Activated CD4-positive, alpha-beta T cell treated with anti-CD3 and anti-CD28 coated beads, Interleukin-2, amount 50 U/mL, for 48 hours (primary cell): ENCODE data around the gene CDCA7L.
"Not testable (repeated sequence)": the region's sequence is repeated elsewhere in the genome, so short reads cannot be mapped to it uniquely, and the experiment has no call there.

Experiments
- DNase-seq, 2 experiments: peaks; one replicate each; pipeline ENCODE4 v3.0.0-alpha.2; 2020

The CDCA7L gene

GRCh38 chr7:21943436-21943835, 2.3 kb downstream of the CDCA7L start:
- no peak for DNase-seq

GRCh38 chr7:21942955-21943354, 2.7 kb downstream of the CDCA7L start:
- DNase-seq: no peak

GRCh38 chr7:21941611-21942141, 4.0 kb downstream of the CDCA7L start:
- no peak for DNase-seq

- no peak for DNase-seq
These were observed 5.8 kb downstream of the CDCA7L start for GRCh38 chr7:21939858-21940372.

- DNase-seq: peak; percentile 53 to 69
These were observed 6.4 kb downstream of the CDCA7L start for GRCh38 chr7:21939136-21939857.

GRCh38 chr7:21938463-21938862, 7.2 kb downstream of the CDCA7L start:
- no peak for DNase-seq

- no peak for DNase-seq
These were observed 10.9 kb downstream of the CDCA7L start for GRCh38 chr7:21934808-21935207.

GRCh38 chr7:21933293-21933692, 12.4 kb downstream of the CDCA7L start:
- not testable (repeated sequence) for DNase-seq

GRCh38 chr7:21927693-21928092, 18.0 kb downstream of the CDCA7L start:
- DNase-seq: no peak

GRCh38 chr7:21926448-21926847, 19.3 kb downstream of the CDCA7L start:
- no peak for DNase-seq

GRCh38 chr7:21923658-21924057, 22.0 kb downstream of the CDCA7L start:
- no peak for DNase-seq

GRCh38 chr7:21922605-21923004, 23.1 kb downstream of the CDCA7L start:
- no peak for DNase-seq

GRCh38 chr7:21920936-21921335, 24.8 kb downstream of the CDCA7L start:
- no peak for DNase-seq

- no peak for DNase-seq
These were observed 27.5 kb downstream of the CDCA7L start for GRCh38 chr7:21918216-21918615.

GRCh38 chr7:21916629-21917028, 29.1 kb downstream of the CDCA7L start:
- DNase-seq: no peak

GRCh38 chr7:21916176-21916575, 29.5 kb downstream of the CDCA7L start:
- DNase-seq: no peak

- no peak for DNase-seq
These were observed 30.6 kb downstream of the CDCA7L start for GRCh38 chr7:21915140-21915539.

- no peak for DNase-seq
These were observed 31.0 kb downstream of the CDCA7L start for GRCh38 chr7:21914671-21915070.

GRCh38 chr7:21912931-21913780, 32.5 kb downstream of the CDCA7L start:
- DNase-seq: no peak

- no peak for DNase-seq
These were observed 33.4 kb downstream of the CDCA7L start for GRCh38 chr7:21912305-21912704.

GRCh38 chr7:21911341-21911875, 34.3 kb downstream of the CDCA7L start:
- no peak for DNase-seq

- no peak for DNase-seq
These were observed 35.4 kb downstream of the CDCA7L start for GRCh38 chr7:21910253-21910652.

- no peak for DNase-seq
These were observed 37.0 kb downstream of the CDCA7L start for GRCh38 chr7:21908746-21909145.
